WI38 (cell line): ENCODE measurements around the gene HMGN3.

Source experiments
- H3K4me3 ChIP-seq: 2 replicates; pipeline ENCODE4 v1.5.1; 2011; ENCODE audit warnings: low read depth, mild to moderate bottlenecking, control low read depth, low read length
- TF ChIP-seq, protein P1 (sequence below): IDR thresholded peaks from 2 replicates; pipeline ENCODE4 v1.5.1; 2012; ENCODE audit warnings: low read depth, mild to moderate bottlenecking, control low read depth, low read length

The HMGN3 gene

DNA sequence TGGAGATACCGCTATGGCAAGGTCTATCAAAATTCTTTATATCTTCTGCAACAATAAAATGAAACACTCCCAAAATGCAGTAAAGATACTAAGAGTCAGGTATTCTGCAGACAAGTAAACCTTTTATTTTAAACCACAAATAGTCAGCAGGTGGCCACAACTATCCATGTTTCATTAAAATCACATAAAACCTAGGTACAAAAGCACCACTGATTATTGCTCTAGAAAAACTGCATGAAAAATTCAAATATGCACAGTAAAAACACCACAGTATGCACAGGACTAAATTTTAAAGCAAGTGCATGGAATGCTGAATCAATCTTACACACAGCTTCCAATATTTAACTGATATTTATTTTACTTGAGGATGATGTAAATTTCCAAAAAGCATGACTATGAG, 33.3 kb downstream of the HMGN3 start:
- no peak overlapping the region for H3K4me3 ChIP-seq
- TF ChIP-seq, protein P1, sequence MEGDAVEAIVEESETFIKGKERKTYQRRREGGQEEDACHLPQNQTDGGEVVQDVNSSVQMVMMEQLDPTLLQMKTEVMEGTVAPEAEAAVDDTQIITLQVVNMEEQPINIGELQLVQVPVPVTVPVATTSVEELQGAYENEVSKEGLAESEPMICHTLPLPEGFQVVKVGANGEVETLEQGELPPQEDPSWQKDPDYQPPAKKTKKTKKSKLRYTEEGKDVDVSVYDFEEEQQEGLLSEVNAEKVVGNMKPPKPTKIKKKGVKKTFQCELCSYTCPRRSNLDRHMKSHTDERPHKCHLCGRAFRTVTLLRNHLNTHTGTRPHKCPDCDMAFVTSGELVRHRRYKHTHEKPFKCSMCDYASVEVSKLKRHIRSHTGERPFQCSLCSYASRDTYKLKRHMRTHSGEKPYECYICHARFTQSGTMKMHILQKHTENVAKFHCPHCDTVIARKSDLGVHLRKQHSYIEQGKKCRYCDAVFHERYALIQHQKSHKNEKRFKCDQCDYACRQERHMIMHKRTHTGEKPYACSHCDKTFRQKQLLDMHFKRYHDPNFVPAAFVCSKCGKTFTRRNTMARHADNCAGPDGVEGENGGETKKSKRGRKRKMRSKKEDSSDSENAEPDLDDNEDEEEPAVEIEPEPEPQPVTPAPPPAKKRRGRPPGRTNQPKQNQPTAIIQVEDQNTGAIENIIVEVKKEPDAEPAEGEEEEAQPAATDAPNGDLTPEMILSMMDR = no peak

DNA sequence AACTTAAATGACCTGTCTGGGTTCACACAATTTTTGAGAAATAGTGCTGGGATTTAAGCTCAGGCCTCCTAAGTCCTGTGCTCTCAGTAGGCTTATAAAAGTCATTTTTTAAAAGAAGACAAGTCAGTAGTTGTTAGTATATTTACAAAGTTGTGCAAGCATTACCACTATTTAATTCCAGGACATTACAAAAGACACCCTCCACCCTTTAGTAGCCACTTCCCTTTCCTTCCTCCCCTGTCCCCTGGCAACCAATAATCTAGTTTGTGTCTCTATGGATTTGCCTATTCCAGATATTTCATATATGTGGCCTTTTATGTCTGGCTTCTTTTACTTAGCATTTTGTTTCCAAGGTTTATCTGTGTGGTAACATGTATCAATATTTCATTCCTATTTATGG, 37.6 kb downstream of the HMGN3 start:
- H3K4me3 ChIP-seq = no peak overlapping the region
- TF ChIP-seq, protein P1 = no peak

DNA sequence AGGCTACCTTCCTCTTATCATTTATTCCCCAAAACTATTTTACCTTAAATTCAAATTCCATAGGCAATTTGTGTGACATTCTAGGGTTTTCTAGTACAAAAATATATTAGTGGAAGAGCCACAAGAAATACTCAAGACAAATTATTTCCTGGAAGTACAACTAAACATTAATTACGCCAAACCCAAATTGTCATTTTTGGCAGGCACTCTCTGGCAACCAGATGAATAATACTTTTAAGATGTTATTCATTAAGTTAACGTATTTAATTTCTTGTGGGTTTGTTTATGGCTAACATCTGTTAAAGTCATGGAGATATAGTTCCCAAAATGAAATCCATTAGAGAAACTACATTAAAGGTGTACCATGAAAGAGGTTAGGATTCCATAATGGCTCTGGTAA, 40.5 kb downstream of the HMGN3 start:
- TF ChIP-seq, protein P1 = no peak
- H3K4me3 ChIP-seq = no peak overlapping the region

DNA sequence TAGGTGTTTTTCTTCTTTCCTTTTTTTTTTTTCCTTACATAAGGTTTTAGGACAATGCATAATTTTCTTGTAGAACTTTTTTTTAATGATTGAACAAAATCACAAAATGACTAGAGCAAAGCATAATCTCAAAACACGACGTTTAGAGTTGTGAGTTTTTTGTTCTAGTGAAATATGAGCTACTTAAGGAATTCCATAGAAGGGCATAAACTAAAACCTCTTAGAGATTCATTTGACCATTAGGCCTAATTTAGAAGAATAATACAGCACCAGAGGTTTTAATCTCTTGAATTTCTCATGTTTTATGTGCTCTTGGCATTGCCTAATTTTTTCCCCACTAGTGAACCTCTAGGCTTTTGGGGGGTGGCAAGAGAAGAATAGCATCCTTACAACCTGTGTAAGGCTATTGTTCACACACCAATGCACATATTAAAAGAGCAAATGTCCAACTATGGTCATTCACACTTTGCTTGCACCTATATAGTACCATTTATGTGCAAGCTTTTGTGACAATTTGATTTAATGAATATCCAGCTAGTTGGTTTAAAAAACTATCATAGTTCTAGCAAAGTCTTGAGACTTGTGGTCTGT, 44.6 kb downstream of the HMGN3 start:
- H3K4me3 ChIP-seq = no peak overlapping the region
- TF ChIP-seq, protein P1 = no peak

DNA sequence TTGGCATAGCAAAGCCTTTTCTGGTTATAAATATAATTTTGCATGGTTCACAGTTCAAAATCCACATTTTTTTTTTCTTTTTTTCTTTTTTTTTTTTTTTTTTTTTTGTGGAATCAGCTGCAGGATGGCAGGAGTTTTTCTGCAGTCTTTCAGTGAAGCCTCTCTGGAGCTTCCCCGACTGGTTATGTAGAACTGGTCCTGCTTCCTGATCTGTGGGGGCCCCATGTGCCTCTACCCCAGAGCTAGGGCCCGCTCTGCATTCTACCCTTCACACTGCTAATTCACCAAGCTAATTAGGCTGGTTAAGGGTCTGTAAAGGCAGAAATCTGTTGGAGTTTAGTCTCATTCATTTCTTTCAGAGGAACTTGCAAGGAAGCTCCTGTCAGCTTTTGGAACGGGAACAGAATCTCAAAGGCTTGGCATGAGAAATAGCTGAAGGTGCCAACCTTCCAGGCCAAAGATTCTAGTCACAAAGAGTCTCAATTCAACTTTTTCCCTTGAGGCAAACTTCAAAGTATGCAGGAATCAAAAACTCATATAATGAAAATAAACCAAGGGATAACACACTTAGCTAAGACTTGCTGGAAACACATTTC, 45.5 kb downstream of the HMGN3 start:
- TF ChIP-seq, protein P1 = no peak
- no peak overlapping the region for H3K4me3 ChIP-seq

DNA sequence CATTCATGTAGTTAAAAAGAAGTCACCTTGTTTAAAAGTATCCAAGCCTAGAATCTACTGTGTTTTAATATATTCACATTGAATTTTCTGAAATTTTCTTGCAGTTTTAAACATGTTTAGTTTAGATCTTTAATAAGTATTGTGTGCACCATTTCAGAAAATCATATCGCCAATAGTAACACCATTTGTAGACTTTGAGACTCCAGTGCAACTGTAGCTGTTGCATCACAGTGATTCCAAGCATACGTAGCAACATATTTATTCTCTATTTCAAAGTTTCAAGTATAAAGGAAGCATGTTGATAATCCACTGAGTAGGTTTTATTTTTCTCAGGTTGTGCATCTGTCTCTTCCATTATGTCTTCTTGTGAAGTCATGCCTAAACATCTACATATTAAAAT, 46.4 kb downstream of the HMGN3 start:
- H3K4me3 ChIP-seq = no peak overlapping the region

DNA sequence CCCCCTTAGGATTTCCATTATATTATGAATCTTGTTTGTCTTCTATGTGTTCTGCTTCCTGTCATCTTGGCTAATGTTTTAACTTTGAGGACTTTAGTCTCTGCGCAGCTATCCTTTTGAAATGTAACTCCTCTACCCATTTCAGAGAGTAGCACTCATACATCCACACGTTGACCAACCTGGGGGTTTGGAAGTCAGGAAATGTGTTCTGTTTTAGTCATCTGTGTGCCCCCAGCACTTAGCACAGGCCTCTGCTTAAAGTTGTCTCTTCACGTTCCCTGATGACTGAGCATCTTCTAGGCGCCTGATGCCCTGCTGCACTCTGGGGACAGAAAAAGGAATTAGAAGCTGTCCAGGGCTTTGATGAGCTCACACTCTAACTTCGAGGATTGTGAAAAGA, 47.9 kb downstream of the HMGN3 start:
- TF ChIP-seq, protein P1 = no peak
- no peak overlapping the region for H3K4me3 ChIP-seq

More for the DNA sequence above, 46.4 kb downstream of the HMGN3 start:
- TF ChIP-seq, protein P1 = no peak
